ENCODE results near the gene STMP1. TPM values are rescaled to one million over a fixed set of nuclear protein-coding genes. Genes with fewer than 3 reads are reported as not detected.
"Not testable (repeated sequence)": the region's sequence is repeated elsewhere in the genome, so short reads cannot be mapped to it uniquely, and the experiment has no call there.

The STMP1 gene
- polyA plus RNA-seq, 3 donors = 66.8 to 83.7 (median 83.6) TPM

GRCh38 chr7:135690566-135690965 lies 28.3 kb downstream of the STMP1 start:
- DNase-seq = no peak

GRCh38 chr7:135692055-135692454 lies 29.7 kb downstream of the STMP1 start:
- no peak for DNase-seq

- not testable (repeated sequence) for DNase-seq
Observed at GRCh38 chr7:135692606-135693005, 30.3 kb downstream of the STMP1 start.

GRCh38 chr7:135693558-135693957 lies 31.2 kb downstream of the STMP1 start:
- no peak for DNase-seq

- DNase-seq = no peak
Observed at GRCh38 chr7:135697276-135698049, 35.1 kb downstream of the STMP1 start.

GRCh38 chr7:135704074-135704473 lies 41.8 kb downstream of the STMP1 start:
- DNase-seq = no peak

GRCh38 chr7:135704698-135705097 lies 42.4 kb downstream of the STMP1 start:
- DNase-seq = no peak

GRCh38 chr7:135706038-135706742 lies 43.9 kb downstream of the STMP1 start:
- DNase-seq = no peak

- no peak for DNase-seq
Observed at GRCh38 chr7:135706858-135707569, 44.7 kb downstream of the STMP1 start.

GRCh38 chr7:135707570-135707966 lies 45.3 kb downstream of the STMP1 start:
- no peak for DNase-seq

- DNase-seq = no peak
Observed at GRCh38 chr7:135708041-135708440, 45.7 kb downstream of the STMP1 start.

- DNase-seq = no peak
Observed at GRCh38 chr7:135709508-135709907, 47.2 kb downstream of the STMP1 start.

- no peak for DNase-seq
Observed at GRCh38 chr7:135710417-135711138, 48.3 kb downstream of the STMP1 start.

GRCh38 chr7:135711139-135711469 lies 48.8 kb downstream of the STMP1 start:
- DNase-seq = no peak

GRCh38 chr7:135712182-135712782 lies 50.0 kb downstream of the STMP1 start:
- DNase-seq = no peak

GRCh38 chr7:135712796-135713195 lies 50.5 kb downstream of the STMP1 start:
- DNase-seq = no peak

- DNase-seq = no peak
Observed at GRCh38 chr7:135713836-135714470, 51.6 kb downstream of the STMP1 start.

- no peak for DNase-seq
Observed at GRCh38 chr7:135714534-135715009, 52.3 kb downstream of the STMP1 start.

- DNase-seq = no peak
Observed at GRCh38 chr7:135715055-135715522, 52.8 kb downstream of the STMP1 start.

- no peak for DNase-seq
Observed at GRCh38 chr7:135715673-135716072, 53.4 kb downstream of the STMP1 start.

- DNase-seq = no peak
Observed at GRCh38 chr7:135716677-135717238, 54.4 kb downstream of the STMP1 start.
